HepG2 (cell line): ENCODE data around the gene SERTAD2. TPM values are rescaled to one million over a fixed set of nuclear protein-coding genes. Genes with fewer than 3 reads are reported as not detected.

Experiments
- IRF2 ChIP-seq: IDR thresholded peaks from 2 replicates; pipeline ENCODE4 v1.6.1; 2018; ENCODE audit warnings: missing genetic modification reagents, missing compliant biosample characterization
- KMT2B ChIP-seq: IDR thresholded peaks from 2 replicates; pipeline ENCODE4 v1.6.1; 2016; ENCODE audit warnings: missing genetic modification reagents, missing compliant biosample characterization
- RCOR2 ChIP-seq: IDR thresholded peaks from 2 replicates; pipeline ENCODE4 v1.6.1; 2016; ENCODE audit warnings: missing biosample characterization, missing genetic modification reagents
- SMAD3 ChIP-seq: sonication (generic); formaldehyde crosslinking; IDR thresholded peaks from 2 replicates; pipeline ENCODE4 v1.4.0; 2020; ENCODE audit warnings: missing genetic modification reagents
- SOX13 ChIP-seq, 3 experiments: fragments of 450-650 bp in 1 of 3; sonication (generic) in 1 of 3; formaldehyde crosslinking in 1 of 3; IDR thresholded peaks in 2 of 3; conservative IDR thresholded peaks in 1 of 3; 2 replicates each; pipeline versions ENCODE4 v1.5.0 to v1.6.1; 2016 to 2020; ENCODE audit warnings: antibody characterized with exemption in 1 of 3, mild to moderate bottlenecking in 1 of 3, missing compliant biosample characterization in 1 of 3, missing genetic modification reagents in 1 of 3, moderate library complexity in 1 of 3
- ZNF17 ChIP-seq: sonication (generic); formaldehyde crosslinking; IDR thresholded peaks from 2 replicates; pipeline ENCODE4 v1.5.0; 2020; ENCODE audit warnings: mild to moderate bottlenecking, missing genetic modification reagents
- ZNF260 ChIP-seq: sonication (generic); formaldehyde crosslinking; IDR thresholded peaks from 2 replicates; pipeline ENCODE4 v1.4.0; 2020; ENCODE audit warnings: missing genetic modification reagents, low read depth, mild to moderate bottlenecking, borderline replicate concordance
- ZNF333 ChIP-seq: sonication (generic); formaldehyde crosslinking; IDR thresholded peaks from 2 replicates; pipeline ENCODE4 v1.4.0; 2020; ENCODE audit warnings: mild to moderate bottlenecking, missing genetic modification reagents, borderline replicate concordance
- ZNF552 ChIP-seq: sonication (generic); formaldehyde crosslinking; IDR thresholded peaks from 2 replicates; pipeline ENCODE4 v1.9.0; 2022; ENCODE audit warnings: missing genetic modification reagents, mild to moderate bottlenecking, borderline replicate concordance
- ZNF629 ChIP-seq: sonication (generic); formaldehyde crosslinking; conservative IDR thresholded peaks from 2 replicates; pipeline ENCODE4 v1.5.0; 2020; ENCODE audit warnings: missing genetic modification reagents
- polyA plus RNA-seq, 8 experiments: library from polyadenylated mRNA; depleted of rRNA in 3 of 8; stranded (reverse) in 7 of 8; unstranded in 1 of 8; fragments of >200 nt; fragmentation: Illumina TruSeq in 4 of 8; extraction: Trizol in 4 of 8; gene quantifications; 2 replicates each; pipeline versions ENCODE4 v1.2.1 to v1.2.3, GENCODE V29; 2011 to 2016; ENCODE audit warnings: low read depth in 4 of 8, missing spikeins in 1 of 8, mixed read lengths in 1 of 8; ENCODE audit not compliant: insufficient read depth in 1 of 8
- total RNA-seq, 5 experiments: library from RNA; depleted of rRNA; stranded (reverse); fragments of >200 nt; fragmentation: Illumina TruSeq; extraction: Trizol; gene quantifications; 2 replicates each; pipeline ENCODE4 v1.2.3, GENCODE V29; 2016; ENCODE audit warnings: low read depth in 1 of 5
- TF ChIP-seq, protein P1 (sequence below): sonication (generic); formaldehyde crosslinking; IDR thresholded peaks from 2 replicates; pipeline ENCODE4 v1.5.1; 2020; ENCODE audit warnings: mild to moderate bottlenecking, missing genetic modification reagents, borderline replicate concordance
- TF ChIP-seq, protein P2 (sequence below), 2 experiments: sonication (generic) in 1 of 2; formaldehyde crosslinking in 1 of 2; IDR thresholded peaks; 2 replicates each; pipeline versions ENCODE4 v1.4.0 to v1.6.1; 2018 to 2020; ENCODE audit warnings: missing genetic modification reagents in 2 of 2, borderline replicate concordance in 1 of 2, low read depth in 1 of 2, mild to moderate bottlenecking in 1 of 2, missing biosample characterization in 1 of 2
- TF ChIP-seq, protein P3 (sequence below), 2 experiments: IDR thresholded peaks; 2 replicates each; pipeline ENCODE4 v1.6.1; 2011 to 2012; ENCODE audit warnings: low read length in 2 of 2, borderline replicate concordance in 1 of 2, low read depth in 1 of 2, mild to moderate bottlenecking in 1 of 2, moderate library complexity in 1 of 2
- TF ChIP-seq, protein P4 (sequence below): IDR thresholded peaks from 2 replicates; pipeline ENCODE4 v1.6.1; 2016; ENCODE audit warnings: control low read depth

The SERTAD2 gene
- total and polyA plus RNA-seq, 2 of the 13 experiments (the other 11 are each of a cell fraction or from before 2014, with no cell fraction given), result 6.7 to 22.6 TPM

DNA sequence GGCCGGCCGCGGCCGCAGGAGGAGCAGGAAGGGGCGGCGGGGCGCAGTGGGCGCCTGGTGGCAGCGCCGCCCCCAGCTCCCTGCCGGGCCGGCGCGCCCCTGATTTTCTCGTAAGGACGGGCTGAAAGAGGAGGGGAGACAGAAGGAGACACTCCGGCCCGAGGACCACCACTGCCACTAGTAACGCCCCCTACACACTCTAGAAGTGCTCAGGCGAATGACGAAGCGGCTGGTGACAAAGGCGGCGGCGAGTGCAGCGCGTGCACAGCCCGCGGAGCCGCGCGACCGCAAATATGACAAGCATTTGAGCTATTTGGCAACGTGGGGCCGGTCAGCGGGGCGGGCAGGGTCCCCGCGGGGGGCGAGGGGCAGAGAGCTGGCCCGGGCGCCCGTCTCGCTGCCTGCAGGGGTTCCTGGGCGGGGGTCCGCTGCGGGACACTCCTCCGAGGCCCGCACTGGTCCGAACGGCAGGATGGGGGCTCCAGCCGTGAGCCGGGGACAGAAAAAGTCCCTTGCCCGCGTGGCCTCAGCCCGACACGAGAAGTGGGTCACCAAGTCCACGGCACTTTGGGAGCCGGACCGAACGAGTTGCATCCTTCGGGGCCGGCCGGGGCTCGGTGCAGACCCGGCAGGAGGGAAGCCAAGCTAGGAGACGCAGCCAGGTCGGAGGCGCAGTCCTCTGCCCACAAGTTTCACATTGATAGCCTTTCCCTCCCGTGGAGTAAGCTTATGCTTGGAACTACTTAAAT, 524 bp upstream of the SERTAD2 start (continued):
- TF ChIP-seq, protein P1, sequence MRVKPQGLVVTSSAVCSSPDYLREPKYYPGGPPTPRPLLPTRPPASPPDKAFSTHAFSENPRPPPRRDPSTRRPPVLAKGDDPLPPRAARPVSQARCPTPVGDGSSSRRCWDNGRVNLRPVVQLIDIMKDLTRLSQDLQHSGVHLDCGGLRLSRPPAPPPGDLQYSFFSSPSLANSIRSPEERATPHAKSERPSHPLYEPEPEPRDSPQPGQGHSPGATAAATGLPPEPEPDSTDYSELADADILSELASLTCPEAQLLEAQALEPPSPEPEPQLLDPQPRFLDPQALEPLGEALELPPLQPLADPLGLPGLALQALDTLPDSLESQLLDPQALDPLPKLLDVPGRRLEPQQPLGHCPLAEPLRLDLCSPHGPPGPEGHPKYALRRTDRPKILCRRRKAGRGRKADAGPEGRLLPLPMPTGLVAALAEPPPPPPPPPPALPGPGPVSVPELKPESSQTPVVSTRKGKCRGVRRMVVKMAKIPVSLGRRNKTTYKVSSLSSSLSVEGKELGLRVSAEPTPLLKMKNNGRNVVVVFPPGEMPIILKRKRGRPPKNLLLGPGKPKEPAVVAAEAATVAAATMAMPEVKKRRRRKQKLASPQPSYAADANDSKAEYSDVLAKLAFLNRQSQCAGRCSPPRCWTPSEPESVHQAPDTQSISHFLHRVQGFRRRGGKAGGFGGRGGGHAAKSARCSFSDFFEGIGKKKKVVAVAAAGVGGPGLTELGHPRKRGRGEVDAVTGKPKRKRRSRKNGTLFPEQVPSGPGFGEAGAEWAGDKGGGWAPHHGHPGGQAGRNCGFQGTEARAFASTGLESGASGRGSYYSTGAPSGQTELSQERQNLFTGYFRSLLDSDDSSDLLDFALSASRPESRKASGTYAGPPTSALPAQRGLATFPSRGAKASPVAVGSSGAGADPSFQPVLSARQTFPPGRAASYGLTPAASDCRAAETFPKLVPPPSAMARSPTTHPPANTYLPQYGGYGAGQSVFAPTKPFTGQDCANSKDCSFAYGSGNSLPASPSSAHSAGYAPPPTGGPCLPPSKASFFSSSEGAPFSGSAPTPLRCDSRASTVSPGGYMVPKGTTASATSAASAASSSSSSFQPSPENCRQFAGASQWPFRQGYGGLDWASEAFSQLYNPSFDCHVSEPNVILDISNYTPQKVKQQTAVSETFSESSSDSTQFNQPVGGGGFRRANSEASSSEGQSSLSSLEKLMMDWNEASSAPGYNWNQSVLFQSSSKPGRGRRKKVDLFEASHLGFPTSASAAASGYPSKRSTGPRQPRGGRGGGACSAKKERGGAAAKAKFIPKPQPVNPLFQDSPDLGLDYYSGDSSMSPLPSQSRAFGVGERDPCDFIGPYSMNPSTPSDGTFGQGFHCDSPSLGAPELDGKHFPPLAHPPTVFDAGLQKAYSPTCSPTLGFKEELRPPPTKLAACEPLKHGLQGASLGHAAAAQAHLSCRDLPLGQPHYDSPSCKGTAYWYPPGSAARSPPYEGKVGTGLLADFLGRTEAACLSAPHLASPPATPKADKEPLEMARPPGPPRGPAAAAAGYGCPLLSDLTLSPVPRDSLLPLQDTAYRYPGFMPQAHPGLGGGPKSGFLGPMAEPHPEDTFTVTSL (CRISPR knock-in tag), result 0 out of 2 replicates have a peak, but pooled peaks have one; percentile 32
- TF ChIP-seq IRF2 (CRISPR knock-in tag), result peak; percentile 68; the same call in 1 of the 2 replicates
- TF ChIP-seq SMAD3 (CRISPR knock-in tag), result peak; percentile 15; the same call in 1 of the 2 replicates
- no peak for TF ChIP-seq ZNF333
- no peak for TF ChIP-seq ZNF17 (CRISPR knock-in tag)
- TF ChIP-seq, protein P2, sequence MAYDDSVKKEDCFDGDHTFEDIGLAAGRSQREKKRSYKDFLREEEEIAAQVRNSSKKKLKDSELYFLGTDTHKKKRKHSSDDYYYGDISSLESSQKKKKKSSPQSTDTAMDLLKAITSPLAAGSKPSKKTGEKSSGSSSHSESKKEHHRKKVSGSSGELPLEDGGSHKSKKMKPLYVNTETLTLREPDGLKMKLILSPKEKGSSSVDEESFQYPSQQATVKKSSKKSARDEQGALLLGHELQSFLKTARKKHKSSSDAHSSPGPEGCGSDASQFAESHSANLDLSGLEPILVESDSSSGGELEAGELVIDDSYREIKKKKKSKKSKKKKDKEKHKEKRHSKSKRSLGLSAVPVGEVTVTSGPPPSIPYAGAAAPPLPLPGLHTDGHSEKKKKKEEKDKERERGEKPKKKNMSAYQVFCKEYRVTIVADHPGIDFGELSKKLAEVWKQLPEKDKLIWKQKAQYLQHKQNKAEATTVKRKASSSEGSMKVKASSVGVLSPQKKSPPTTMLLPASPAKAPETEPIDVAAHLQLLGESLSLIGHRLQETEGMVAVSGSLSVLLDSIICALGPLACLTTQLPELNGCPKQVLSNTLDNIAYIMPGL (CRISPR knock-in tag; IDR thresholded peaks at IDR 0.05; ENCODE audit: borderline replicate concordance in 1 of 2, low read depth in 1 of 2), result peak in 1 of 2 experiments; percentile 76; a peak in 2 of 4 replicates
- TF ChIP-seq, protein P3, sequence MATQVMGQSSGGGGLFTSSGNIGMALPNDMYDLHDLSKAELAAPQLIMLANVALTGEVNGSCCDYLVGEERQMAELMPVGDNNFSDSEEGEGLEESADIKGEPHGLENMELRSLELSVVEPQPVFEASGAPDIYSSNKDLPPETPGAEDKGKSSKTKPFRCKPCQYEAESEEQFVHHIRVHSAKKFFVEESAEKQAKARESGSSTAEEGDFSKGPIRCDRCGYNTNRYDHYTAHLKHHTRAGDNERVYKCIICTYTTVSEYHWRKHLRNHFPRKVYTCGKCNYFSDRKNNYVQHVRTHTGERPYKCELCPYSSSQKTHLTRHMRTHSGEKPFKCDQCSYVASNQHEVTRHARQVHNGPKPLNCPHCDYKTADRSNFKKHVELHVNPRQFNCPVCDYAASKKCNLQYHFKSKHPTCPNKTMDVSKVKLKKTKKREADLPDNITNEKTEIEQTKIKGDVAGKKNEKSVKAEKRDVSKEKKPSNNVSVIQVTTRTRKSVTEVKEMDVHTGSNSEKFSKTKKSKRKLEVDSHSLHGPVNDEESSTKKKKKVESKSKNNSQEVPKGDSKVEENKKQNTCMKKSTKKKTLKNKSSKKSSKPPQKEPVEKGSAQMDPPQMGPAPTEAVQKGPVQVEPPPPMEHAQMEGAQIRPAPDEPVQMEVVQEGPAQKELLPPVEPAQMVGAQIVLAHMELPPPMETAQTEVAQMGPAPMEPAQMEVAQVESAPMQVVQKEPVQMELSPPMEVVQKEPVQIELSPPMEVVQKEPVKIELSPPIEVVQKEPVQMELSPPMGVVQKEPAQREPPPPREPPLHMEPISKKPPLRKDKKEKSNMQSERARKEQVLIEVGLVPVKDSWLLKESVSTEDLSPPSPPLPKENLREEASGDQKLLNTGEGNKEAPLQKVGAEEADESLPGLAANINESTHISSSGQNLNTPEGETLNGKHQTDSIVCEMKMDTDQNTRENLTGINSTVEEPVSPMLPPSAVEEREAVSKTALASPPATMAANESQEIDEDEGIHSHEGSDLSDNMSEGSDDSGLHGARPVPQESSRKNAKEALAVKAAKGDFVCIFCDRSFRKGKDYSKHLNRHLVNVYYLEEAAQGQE (IDR thresholded peaks at IDR 0.05; ENCODE audit: borderline replicate concordance in 1 of 2, low read depth in 1 of 2, low read length in 2 of 2), result peak in 1 of 2 experiments; percentile 46; a peak in 1 of 4 replicates
- peak; percentile 52 for TF ChIP-seq ZNF552 (CRISPR knock-in tag)
- TF ChIP-seq RCOR2, result no peak
- peak; percentile 81 for TF ChIP-seq KMT2B (CRISPR knock-in tag)
- TF ChIP-seq SOX13 (IDR thresholded peaks at IDR 0.05), result no peak; the same call in 1 of the 2 replicates
- TF ChIP-seq SOX13 (CRISPR knock-in tag; conservative IDR thresholded peaks at IDR 0.05 in 1 of 2, IDR thresholded peaks at IDR 0.05 in 1 of 2), result peak in 1 of 2 experiments; percentile 81; a peak in 2 of 4 replicates
- TF ChIP-seq ZNF260 (CRISPR knock-in tag), result no peak
- TF ChIP-seq, protein P4, sequence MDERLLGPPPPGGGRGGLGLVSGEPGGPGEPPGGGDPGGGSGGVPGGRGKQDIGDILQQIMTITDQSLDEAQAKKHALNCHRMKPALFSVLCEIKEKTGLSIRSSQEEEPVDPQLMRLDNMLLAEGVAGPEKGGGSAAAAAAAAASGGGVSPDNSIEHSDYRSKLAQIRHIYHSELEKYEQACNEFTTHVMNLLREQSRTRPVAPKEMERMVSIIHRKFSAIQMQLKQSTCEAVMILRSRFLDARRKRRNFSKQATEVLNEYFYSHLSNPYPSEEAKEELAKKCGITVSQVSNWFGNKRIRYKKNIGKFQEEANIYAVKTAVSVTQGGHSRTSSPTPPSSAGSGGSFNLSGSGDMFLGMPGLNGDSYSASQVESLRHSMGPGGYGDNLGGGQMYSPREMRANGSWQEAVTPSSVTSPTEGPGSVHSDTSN (CRISPR knock-in tag), result no peak
- no peak; the same call in 1 of the 2 replicates for TF ChIP-seq ZNF629 (CRISPR knock-in tag)
